Nephron (organoid): ENCODE data around the gene EXTL2.
"Not testable (repeated sequence)": the region's sequence is repeated elsewhere in the genome, so short reads cannot be mapped to it uniquely, and the experiment has no call there.

Experiments used
- H3K27ac Mint-ChIP-seq, 3 experiments: 2 replicates each; pipeline ENCODE4 v1.8.0; 2020; ENCODE audit warnings: mixed read lengths in 3 of 3, mild to moderate bottlenecking in 2 of 3, moderate library complexity in 1 of 3
- H3K27me3 Mint-ChIP-seq: 2 replicates; pipeline ENCODE4 v1.8.0; 2021; ENCODE audit warnings: low read depth, mild to moderate bottlenecking, moderate library complexity, mixed read lengths
- H3K36me3 Mint-ChIP-seq: 2 replicates; pipeline ENCODE4 v1.8.0; 2020; ENCODE audit warnings: low read depth, mixed read lengths
- H3K4me1 Mint-ChIP-seq: 2 replicates; pipeline ENCODE4 v1.8.0; 2020; ENCODE audit warnings: mixed read lengths
- H3K4me3 Mint-ChIP-seq, 3 experiments: 2 replicates each; pipeline ENCODE4 v1.8.0; 2020; ENCODE audit warnings: mild to moderate bottlenecking in 3 of 3, mixed read lengths in 3 of 3, moderate library complexity in 2 of 3
- H3K9me3 Mint-ChIP-seq: 2 replicates; pipeline ENCODE4 v1.8.0; 2020; ENCODE audit warnings: mixed read lengths
- TF ChIP-seq, protein P1 (sequence below), 3 experiments: fragments of 200-600 bp; sonication (generic); IDR thresholded peaks; one replicate each; pipeline ENCODE4 v1.5.0; 2021; ENCODE audit warnings: antibody characterized with exemption in 3 of 3; ENCODE audit not compliant: unreplicated experiment in 3 of 3

EXTL2 gene

DNA sequence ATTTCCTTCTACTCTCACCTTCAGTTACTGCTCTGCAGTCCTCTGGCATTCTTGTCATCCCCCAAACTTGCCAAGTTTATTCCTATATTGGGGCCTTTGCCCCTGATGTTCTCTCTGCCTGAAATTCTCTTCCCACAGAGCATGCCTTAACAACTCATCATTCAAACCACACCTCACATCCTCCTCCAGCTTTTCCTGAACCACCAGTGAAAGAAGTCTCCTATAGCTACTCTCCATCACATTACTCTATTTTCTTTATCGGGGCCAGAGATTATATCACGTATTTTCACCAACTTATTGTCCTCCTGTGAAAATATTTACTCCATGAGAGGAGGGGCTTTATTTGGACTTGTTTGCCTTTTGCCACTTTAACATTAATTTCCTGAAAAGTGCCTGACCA is 32.1 kb downstream of the EXTL2 start:
- Mint-ChIP-seq H3K27me3 (no peaks in the 10 kb centered on the region), H3K4me1 (peaks cover 5% of the 10 kb centered on the region), H3K4me3 (no peak overlapping the region), H3K9me3 (no peaks in the 10 kb centered on the region), H3K27ac (no peak overlapping the region), H3K36me3 (no peaks in the 10 kb centered on the region)
- TF ChIP-seq, protein P1, sequence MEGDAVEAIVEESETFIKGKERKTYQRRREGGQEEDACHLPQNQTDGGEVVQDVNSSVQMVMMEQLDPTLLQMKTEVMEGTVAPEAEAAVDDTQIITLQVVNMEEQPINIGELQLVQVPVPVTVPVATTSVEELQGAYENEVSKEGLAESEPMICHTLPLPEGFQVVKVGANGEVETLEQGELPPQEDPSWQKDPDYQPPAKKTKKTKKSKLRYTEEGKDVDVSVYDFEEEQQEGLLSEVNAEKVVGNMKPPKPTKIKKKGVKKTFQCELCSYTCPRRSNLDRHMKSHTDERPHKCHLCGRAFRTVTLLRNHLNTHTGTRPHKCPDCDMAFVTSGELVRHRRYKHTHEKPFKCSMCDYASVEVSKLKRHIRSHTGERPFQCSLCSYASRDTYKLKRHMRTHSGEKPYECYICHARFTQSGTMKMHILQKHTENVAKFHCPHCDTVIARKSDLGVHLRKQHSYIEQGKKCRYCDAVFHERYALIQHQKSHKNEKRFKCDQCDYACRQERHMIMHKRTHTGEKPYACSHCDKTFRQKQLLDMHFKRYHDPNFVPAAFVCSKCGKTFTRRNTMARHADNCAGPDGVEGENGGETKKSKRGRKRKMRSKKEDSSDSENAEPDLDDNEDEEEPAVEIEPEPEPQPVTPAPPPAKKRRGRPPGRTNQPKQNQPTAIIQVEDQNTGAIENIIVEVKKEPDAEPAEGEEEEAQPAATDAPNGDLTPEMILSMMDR (IDR thresholded peaks at IDR 0.05; ENCODE audit: unreplicated experiment in 3 of 3) = no peak

DNA sequence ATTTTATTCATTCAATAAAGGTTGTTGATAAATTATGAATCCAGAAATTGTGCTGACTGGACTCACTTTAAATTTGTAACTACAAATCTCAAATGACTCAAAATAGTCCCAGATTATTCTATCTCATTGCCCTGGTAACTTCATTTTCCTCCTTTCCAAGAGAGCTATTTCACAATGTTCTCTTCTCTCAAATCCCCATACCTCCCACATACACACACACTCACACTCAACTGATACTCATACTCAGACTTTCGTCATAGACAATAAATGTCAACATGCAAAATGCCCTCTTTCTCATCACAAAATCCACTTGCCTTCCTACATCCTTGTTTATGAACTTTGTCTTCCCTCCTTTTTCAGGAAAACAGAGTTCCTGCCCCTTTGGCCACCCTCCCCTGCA is 33.3 kb downstream of the EXTL2 start:
- no peak overlapping the region for H3K4me3 Mint-ChIP-seq
- no peaks in the 10 kb centered on the region for H3K36me3 Mint-ChIP-seq
- no peaks in the 10 kb centered on the region for H3K9me3 Mint-ChIP-seq
- TF ChIP-seq, protein P1 (IDR thresholded peaks at IDR 0.05; ENCODE audit: unreplicated experiment in 3 of 3) = no peak
- peaks cover 5% of the 10 kb centered on the region for H3K4me1 Mint-ChIP-seq
- no peak overlapping the region for H3K27ac Mint-ChIP-seq
- no peaks in the 10 kb centered on the region for H3K27me3 Mint-ChIP-seq

DNA sequence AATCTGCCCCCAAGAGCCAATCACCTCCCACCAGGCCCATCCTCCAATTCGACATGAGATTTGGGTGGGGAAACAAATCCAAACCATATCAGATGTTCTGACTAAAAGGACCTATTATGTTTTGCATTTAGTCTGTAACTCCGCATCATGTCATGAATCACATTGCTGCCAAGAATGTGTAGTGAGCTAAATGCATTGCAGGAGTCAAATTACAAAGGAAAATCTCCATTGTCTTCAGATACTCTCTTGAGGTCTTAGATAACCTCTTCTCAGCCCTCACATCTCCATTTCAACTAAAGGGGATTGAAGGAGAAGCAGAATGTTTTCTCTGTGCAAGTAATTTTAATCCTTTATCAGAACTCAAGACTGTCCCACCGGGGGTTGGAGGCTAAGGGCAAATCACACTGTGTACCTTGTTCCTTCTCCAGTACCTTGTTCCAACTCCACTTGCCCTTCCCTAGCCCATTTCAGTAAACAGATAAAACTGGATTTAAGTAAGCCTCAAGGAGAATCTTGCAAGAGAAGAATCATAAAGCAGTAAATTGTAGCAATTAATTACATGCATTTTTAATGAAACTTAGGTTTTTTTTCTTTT is 34.1 kb downstream of the EXTL2 start:
- TF ChIP-seq, protein P1 (IDR thresholded peaks at IDR 0.05; ENCODE audit: unreplicated experiment in 3 of 3) = no peak
- H3K4me1 Mint-ChIP-seq = peaks cover 5% of the 10 kb centered on the region
- H3K27me3 Mint-ChIP-seq = no peaks in the 10 kb centered on the region
- no peak overlapping the region for H3K4me3 Mint-ChIP-seq
- H3K36me3 Mint-ChIP-seq = no peaks in the 10 kb centered on the region
- H3K9me3 Mint-ChIP-seq = peaks cover 2% of the 10 kb centered on the region
- no peak overlapping the region for H3K27ac Mint-ChIP-seq

DNA sequence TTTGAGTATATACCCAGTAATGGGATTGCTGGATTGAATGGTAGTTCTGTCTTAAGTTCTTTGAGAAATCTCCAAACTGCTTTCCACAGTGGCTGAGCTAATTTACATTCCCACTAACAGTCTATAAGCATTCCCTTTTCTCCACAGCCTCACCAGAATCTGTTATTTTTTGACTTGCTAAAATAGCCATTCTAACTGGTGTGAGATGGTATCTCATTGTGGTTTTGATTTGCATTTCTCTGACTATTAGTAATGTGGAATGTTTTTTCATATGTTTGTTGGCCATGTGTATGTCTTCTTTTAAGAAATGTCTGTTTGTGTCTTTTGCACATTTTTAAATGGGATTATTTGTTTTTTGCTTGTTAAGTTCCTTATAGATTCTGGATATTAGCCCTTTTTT is 39.5 kb downstream of the EXTL2 start:
- not testable (repeated sequence) for H3K36me3 Mint-ChIP-seq, H3K9me3 Mint-ChIP-seq, H3K4me3 Mint-ChIP-seq, H3K27me3 Mint-ChIP-seq, H3K4me1 Mint-ChIP-seq, H3K27ac Mint-ChIP-seq

DNA sequence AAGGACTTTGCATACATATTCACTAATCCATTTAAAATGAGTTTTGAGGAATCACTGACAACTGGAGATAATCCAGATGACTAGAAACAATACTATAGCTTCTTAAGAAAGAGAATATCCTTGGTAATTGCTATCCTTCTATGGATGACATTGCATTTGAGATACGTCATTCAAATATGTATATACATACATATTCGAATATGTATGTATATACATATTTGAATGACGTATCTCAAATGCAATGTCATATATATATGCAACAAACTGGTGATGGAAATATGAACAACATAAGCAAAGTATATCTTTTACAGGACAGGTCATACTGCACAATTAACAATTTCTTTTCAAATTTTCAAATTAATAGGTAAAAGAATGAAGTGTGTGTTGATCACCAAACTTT is 41.7 kb downstream of the EXTL2 start:
- H3K4me3 Mint-ChIP-seq = no peak overlapping the region
- H3K4me1 Mint-ChIP-seq = no peaks in the 10 kb centered on the region
- H3K27me3 Mint-ChIP-seq = no peaks in the 10 kb centered on the region
- no peaks in the 10 kb centered on the region for H3K36me3 Mint-ChIP-seq
- TF ChIP-seq, protein P1 (IDR thresholded peaks at IDR 0.05; ENCODE audit: unreplicated experiment in 3 of 3) = no peak
- H3K27ac Mint-ChIP-seq = no peak overlapping the region
- peaks cover 5% of the 10 kb centered on the region for H3K9me3 Mint-ChIP-seq

DNA sequence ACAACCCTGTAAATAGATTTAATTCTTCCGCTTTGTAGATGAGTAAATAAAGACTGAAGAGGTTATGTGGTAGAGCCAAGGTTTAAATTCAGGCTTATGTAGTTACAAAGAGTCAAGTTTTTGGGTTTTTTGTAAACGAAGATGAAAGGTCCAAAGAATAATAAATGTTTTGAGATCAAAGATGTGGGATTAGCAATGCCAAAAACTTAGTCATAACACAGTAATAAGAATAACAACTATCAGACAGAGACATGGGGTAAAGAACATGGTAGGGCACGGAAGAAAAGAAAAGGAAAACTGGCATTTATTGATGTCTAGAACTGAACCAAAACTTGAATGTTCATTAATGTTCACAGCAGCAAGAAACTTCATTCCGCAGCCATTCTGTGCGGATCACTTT is 42.9 kb downstream of the EXTL2 start:
- TF ChIP-seq, protein P1 (IDR thresholded peaks at IDR 0.05; ENCODE audit: unreplicated experiment in 3 of 3) = no peak
- no peaks in the 10 kb centered on the region for H3K36me3 Mint-ChIP-seq
- peaks cover 5% of the 10 kb centered on the region for H3K9me3 Mint-ChIP-seq
- H3K27ac Mint-ChIP-seq = no peak overlapping the region
- no peak overlapping the region for H3K4me3 Mint-ChIP-seq
- H3K4me1 Mint-ChIP-seq = no peaks in the 10 kb centered on the region
- H3K27me3 Mint-ChIP-seq = no peaks in the 10 kb centered on the region
